ENCODE measurements around the gene SOWAHA.

The SOWAHA gene

DNA sequence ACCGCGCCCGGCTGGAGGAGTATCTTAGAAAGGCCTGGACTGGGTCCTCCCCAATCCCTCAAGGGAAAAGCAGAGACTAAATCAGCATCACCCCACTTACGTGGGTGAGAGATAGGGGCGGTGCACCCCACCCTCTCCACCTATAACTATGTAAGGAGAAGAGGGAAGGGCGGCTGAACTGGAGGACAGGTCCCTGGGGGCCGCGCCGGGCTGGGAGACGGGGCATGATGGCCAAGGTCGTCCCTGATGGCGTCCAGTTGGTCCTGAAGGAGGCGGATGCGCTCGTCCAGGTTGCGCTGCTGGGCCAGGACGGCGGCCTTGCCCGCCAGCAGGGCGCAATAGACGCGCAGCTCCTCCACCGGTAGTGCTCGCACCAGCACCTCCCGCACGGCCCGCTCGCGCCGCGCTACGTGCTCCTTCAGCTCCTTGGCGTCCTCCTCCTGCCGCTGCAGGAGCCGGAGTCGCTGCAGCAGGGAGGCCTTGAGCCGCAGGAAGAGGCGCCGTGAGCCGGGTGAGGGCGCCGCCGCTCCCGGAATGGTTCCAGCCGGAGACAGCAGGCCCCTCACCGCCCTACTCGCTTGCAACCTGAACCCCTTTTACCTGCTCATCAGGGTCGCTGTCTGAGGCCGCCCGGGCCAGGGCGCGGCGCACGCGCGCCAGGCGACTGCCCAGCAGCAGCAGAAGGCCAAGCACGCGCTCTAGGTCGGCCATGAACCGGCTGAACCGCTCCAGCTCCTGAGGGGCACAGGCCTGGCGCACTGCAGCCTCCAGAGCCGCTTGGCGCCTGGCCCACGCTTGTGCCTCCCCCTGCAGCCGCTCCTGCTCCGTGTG, 9.8 kb downstream of the SOWAHA start:
- H3K36me3 ChIP-seq (ENCODE audit: control insufficient read depth, low read depth, low read length): no peaks in the 10 kb centered on the region
- no peaks in the 10 kb centered on the region for H3K9me3 ChIP-seq (ENCODE audit: control insufficient read depth, low read depth, low read length)
- peak overlapping the region; percentile 14 for H3K4me3 ChIP-seq (ENCODE audit: low read length)
- peak overlapping the region; percentile 51 for H3K9ac ChIP-seq (ENCODE audit: low read length)
- H3K27me3 ChIP-seq (ENCODE audit: control insufficient read depth, insufficient read depth, low read length): peaks cover 59% of the 10 kb centered on the region
- no peak overlapping the region for H3K27ac ChIP-seq (ENCODE audit: low read length)
- H3K4me1 ChIP-seq (ENCODE audit: control insufficient read depth, low read depth, low read length): peaks cover 14% of the 10 kb centered on the region

- Histone ChIP-seq H3K9ac (ENCODE audit: low read length) (peak overlapping the region; percentile 51), H3K27ac (ENCODE audit: low read length) (no peak overlapping the region), H3K4me3 (ENCODE audit: low read length) (peak overlapping the region; percentile 14)
Measured at GRCh38 chr5:132823481-132824050, 10.5 kb downstream of the SOWAHA start.

GRCh38 chr5:132824426-132824825, 11.3 kb downstream of the SOWAHA start:
- no peaks in the 10 kb centered on the region for H3K9me3 ChIP-seq (ENCODE audit: control insufficient read depth, low read depth, low read length)
- H3K27me3 ChIP-seq (ENCODE audit: control insufficient read depth, insufficient read depth, low read length): peaks cover 74% of the 10 kb centered on the region

More at GRCh38 chr5:132823481-132824050, 10.5 kb downstream of the SOWAHA start:
- Histone ChIP-seq H3K27me3 (ENCODE audit: control insufficient read depth, insufficient read depth, low read length) (peaks cover 66% of the 10 kb centered on the region), H3K4me1 (ENCODE audit: control insufficient read depth, low read depth, low read length) (peaks cover 14% of the 10 kb centered on the region), H3K9me3 (ENCODE audit: control insufficient read depth, low read depth, low read length) (no peaks in the 10 kb centered on the region), H3K36me3 (ENCODE audit: control insufficient read depth, low read depth, low read length) (no peaks in the 10 kb centered on the region)

GRCh38 chr5:132825033-132825833, 12.1 kb downstream of the SOWAHA start:
- H3K27ac ChIP-seq (ENCODE audit: low read length): no peak overlapping the region
- peak overlapping the region; percentile 8 for H3K9ac ChIP-seq (ENCODE audit: low read length)
- peaks cover 82% of the 10 kb centered on the region for H3K27me3 ChIP-seq (ENCODE audit: control insufficient read depth, insufficient read depth, low read length)
- peak overlapping the region; percentile 51 for H3K4me3 ChIP-seq (ENCODE audit: low read length)
- no peaks in the 10 kb centered on the region for H3K9me3 ChIP-seq (ENCODE audit: control insufficient read depth, low read depth, low read length)
- peaks cover 14% of the 10 kb centered on the region for H3K4me1 ChIP-seq (ENCODE audit: control insufficient read depth, low read depth, low read length)
- H3K36me3 ChIP-seq (ENCODE audit: control insufficient read depth, low read depth, low read length): no peaks in the 10 kb centered on the region

More at GRCh38 chr5:132824426-132824825, 11.3 kb downstream of the SOWAHA start:
- Histone ChIP-seq H3K27ac (ENCODE audit: low read length) (no peak overlapping the region), H3K9ac (ENCODE audit: low read length) (no peak overlapping the region), H3K4me3 (ENCODE audit: low read length) (no peak overlapping the region), H3K36me3 (ENCODE audit: control insufficient read depth, low read depth, low read length) (no peaks in the 10 kb centered on the region), H3K4me1 (ENCODE audit: control insufficient read depth, low read depth, low read length) (peaks cover 14% of the 10 kb centered on the region)

- Histone ChIP-seq H3K9ac (ENCODE audit: low read length) (no peak overlapping the region), H3K4me1 (ENCODE audit: control insufficient read depth, low read depth, low read length) (peaks cover 14% of the 10 kb centered on the region), H3K27ac (ENCODE audit: low read length) (no peak overlapping the region), H3K9me3 (ENCODE audit: control insufficient read depth, low read depth, low read length) (no peaks in the 10 kb centered on the region), H3K27me3 (ENCODE audit: control insufficient read depth, insufficient read depth, low read length) (peaks cover 85% of the 10 kb centered on the region), H3K4me3 (ENCODE audit: low read length) (peak overlapping the region; percentile 51), H3K36me3 (ENCODE audit: control insufficient read depth, low read depth, low read length) (no peaks in the 10 kb centered on the region)
Measured at GRCh38 chr5:132825834-132826391, 12.8 kb downstream of the SOWAHA start.

GRCh38 chr5:132826424-132827082, 13.5 kb downstream of the SOWAHA start:
- Histone ChIP-seq H3K27me3 (ENCODE audit: control insufficient read depth, insufficient read depth, low read length) (peaks cover 87% of the 10 kb centered on the region), H3K4me3 (ENCODE audit: low read length) (peak overlapping the region; percentile 51), H3K9ac (ENCODE audit: low read length) (no peak overlapping the region), H3K27ac (ENCODE audit: low read length) (no peak overlapping the region), H3K36me3 (ENCODE audit: control insufficient read depth, low read depth, low read length) (no peaks in the 10 kb centered on the region), H3K9me3 (ENCODE audit: control insufficient read depth, low read depth, low read length) (no peaks in the 10 kb centered on the region), H3K4me1 (ENCODE audit: control insufficient read depth, low read depth, low read length) (peaks cover 14% of the 10 kb centered on the region)

DNA sequence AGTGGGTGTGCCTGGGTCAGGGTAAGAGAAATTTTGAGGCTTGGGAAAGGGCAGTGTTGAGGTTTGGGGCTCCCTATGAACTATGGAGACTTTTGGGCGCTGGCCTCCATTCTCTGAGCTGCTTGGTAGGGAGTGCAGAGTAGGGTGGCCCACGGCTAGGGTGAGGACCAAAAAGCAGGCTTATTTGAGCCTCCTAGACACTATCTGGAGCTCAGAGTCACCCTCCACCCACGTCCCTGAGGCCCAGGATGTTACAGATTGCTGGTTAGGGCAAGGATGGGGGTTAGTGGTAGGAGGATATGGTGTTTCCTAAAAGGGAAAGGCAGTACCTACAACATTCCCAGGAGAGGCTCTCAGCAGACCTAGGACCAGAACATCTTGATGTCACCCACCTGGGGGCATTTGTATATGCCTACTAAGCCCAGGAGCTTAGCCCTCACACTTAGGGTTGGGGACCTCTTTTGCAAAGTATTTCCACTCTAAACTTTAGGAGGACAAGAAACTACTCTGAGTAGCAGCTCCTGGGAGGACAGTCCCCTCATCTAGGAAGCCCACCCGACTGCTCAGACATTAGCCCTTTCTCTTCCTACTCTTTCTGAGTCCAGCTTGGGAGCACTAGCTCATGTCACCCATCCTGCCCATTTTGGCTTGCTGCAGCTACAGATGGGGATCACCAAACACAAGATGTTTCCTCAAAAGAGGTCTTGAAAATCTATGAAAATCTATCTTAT, 15.0 kb downstream of the SOWAHA start:
- Histone ChIP-seq H3K9ac (ENCODE audit: low read length) (no peak overlapping the region), H3K36me3 (ENCODE audit: control insufficient read depth, low read depth, low read length) (no peaks in the 10 kb centered on the region), H3K9me3 (ENCODE audit: control insufficient read depth, low read depth, low read length) (no peaks in the 10 kb centered on the region), H3K27me3 (ENCODE audit: control insufficient read depth, insufficient read depth, low read length) (peaks cover 84% of the 10 kb centered on the region), H3K4me1 (ENCODE audit: control insufficient read depth, low read depth, low read length) (peaks cover 14% of the 10 kb centered on the region), H3K27ac (ENCODE audit: low read length) (no peak overlapping the region), H3K4me3 (ENCODE audit: low read length) (no peak overlapping the region)

DNA sequence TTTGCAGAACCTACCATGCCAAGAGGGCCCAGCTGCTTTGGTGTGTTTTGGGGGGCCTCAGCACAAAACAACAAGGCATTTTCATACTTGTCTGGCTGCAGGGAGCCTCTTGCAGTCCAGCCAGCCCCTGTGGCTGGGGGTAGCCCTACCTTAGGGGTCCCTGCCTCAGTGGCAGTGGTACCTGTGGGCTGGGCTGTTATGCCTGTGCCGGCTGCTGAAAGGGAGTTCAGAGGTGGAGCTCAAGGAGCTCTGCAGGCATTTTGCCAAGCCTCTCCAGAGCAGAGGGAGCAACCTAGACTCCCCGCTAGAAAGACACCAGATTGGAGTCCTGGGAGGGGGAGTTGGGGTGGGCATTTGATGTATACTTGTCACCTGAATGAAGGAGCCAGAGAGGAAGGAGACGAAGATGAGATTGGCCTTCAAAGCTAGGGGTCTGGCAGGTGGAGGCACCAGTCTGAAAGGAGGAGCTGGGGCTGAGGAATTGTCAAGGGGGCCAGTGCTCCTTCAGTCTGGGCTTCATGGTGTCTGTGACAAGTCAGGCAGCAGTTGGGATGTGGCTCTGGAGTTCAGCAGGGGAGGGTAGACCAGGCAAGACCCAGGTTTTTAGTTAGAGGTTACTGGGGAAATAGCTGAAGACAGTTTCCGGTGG, 15.9 kb downstream of the SOWAHA start:
- no peaks in the 10 kb centered on the region for H3K36me3 ChIP-seq (ENCODE audit: control insufficient read depth, low read depth, low read length)
- peaks cover 7% of the 10 kb centered on the region for H3K4me1 ChIP-seq (ENCODE audit: control insufficient read depth, low read depth, low read length)
- H3K9ac ChIP-seq (ENCODE audit: low read length): no peak overlapping the region
- peaks cover 79% of the 10 kb centered on the region for H3K27me3 ChIP-seq (ENCODE audit: control insufficient read depth, insufficient read depth, low read length)
- no peak overlapping the region for H3K4me3 ChIP-seq (ENCODE audit: low read length)
- no peaks in the 10 kb centered on the region for H3K9me3 ChIP-seq (ENCODE audit: control insufficient read depth, low read depth, low read length)
- H3K27ac ChIP-seq (ENCODE audit: low read length): no peak overlapping the region

DNA sequence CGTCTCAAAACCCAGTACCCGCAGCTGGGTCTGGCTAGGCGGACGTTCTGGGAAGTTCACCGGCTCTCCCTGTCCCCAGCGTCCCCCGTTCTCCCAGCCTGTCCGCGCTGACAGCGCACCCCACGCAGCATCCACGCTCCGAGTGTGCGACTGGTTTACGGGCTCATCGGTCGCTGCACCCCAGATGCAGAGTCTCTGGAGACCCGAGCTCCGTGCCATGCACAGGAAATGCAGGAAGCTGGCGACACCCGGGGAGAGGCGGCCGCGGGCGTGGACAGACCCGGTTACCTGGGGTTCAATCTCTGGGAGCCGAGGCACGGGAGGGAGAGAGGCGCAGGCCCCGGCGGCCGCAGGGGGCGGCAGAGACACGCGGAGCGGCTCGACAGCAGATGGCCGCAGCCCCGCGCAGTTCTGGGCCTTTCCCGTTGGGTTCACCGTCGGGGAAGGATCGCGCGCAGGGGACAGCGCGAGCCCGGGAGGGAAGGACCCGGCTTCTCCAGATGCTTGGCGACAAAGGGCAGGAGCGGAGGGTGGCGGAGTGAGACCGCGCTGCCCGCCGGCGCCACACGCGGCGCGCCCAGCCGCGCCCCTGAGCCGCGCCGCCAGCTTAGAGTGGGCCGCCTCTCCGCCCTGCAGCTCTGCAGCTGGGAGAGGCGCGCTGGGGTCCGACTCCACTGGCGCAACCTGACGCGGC, 16.8 kb downstream of the SOWAHA start:
- Histone ChIP-seq H3K9ac (ENCODE audit: low read length) (no peak overlapping the region), H3K27ac (ENCODE audit: low read length) (no peak overlapping the region), H3K9me3 (ENCODE audit: control insufficient read depth, low read depth, low read length) (no peaks in the 10 kb centered on the region), H3K36me3 (ENCODE audit: control insufficient read depth, low read depth, low read length) (no peaks in the 10 kb centered on the region), H3K4me1 (ENCODE audit: control insufficient read depth, low read depth, low read length) (peaks cover 7% of the 10 kb centered on the region), H3K27me3 (ENCODE audit: control insufficient read depth, insufficient read depth, low read length) (peaks cover 70% of the 10 kb centered on the region), H3K4me3 (ENCODE audit: low read length) (peak overlapping the region; percentile 56)
